K562 (cell line): ENCODE results near the gene RCSD1. TPM values are rescaled to one million over a fixed set of nuclear protein-coding genes. Genes with fewer than 3 reads are reported as not detected.

ENCODE experiments used
- ARID1B ChIP-seq: fragments of 450-650 bp; IDR thresholded peaks from 2 replicates; pipeline ENCODE4 v1.6.1; 2016; ENCODE audit warnings: antibody characterized with exemption, mild to moderate bottlenecking, inconsistent platforms
- BRD9 ChIP-seq: fragments of 450-650 bp; IDR thresholded peaks from 2 replicates; pipeline ENCODE4 v1.6.1; 2018; ENCODE audit warnings: low read depth; ENCODE audit not compliant: partially characterized antibody
- CBX2 ChIP-seq: fragments of 200-600 bp; sonication (generic); IDR thresholded peaks from one replicate; pipeline ENCODE4 v1.6.1; 2012; ENCODE audit warnings: mild to moderate bottlenecking, low read length, inconsistent platforms; ENCODE audit not compliant: insufficient read depth, poor library complexity, severe bottlenecking
- JUN ChIP-seq, 2 experiments: sonication (generic) in 1 of 2; formaldehyde crosslinking in 1 of 2; IDR thresholded peaks; 2 replicates each; pipeline versions ENCODE4 v1.6.1 to v1.8.0; 2012 to 2022; ENCODE audit warnings: borderline replicate concordance in 2 of 2, mild to moderate bottlenecking in 2 of 2, improper control_type of control experiment in 1 of 2, low read depth in 1 of 2, low read length in 1 of 2, missing genetic modification reagents in 1 of 2
- KAT8 ChIP-seq: fragments of 450-650 bp; IDR thresholded peaks from 2 replicates; pipeline ENCODE4 v1.6.1; 2016; ENCODE audit warnings: low read depth, mild to moderate bottlenecking
- MEIS2 ChIP-seq: fragments of 450-650 bp; IDR thresholded peaks from 2 replicates; pipeline ENCODE4 v1.6.1; 2014; ENCODE audit warnings: mild to moderate bottlenecking; ENCODE audit not compliant: partially characterized antibody
- MYNN ChIP-seq, 2 experiments: sonication (generic); formaldehyde crosslinking in 1 of 2; IDR thresholded peaks; 2 replicates each; pipeline versions ENCODE4 v1.5.0 to v1.6.1; 2016 to 2020; ENCODE audit warnings: antibody characterized with exemption in 1 of 2, missing genetic modification reagents in 1 of 2
- NEUROD1 ChIP-seq: fragments of 150-350 bp; IDR thresholded peaks from 2 replicates; pipeline ENCODE4 v1.6.1; 2014; ENCODE audit warnings: borderline replicate concordance, low read length, low read depth; ENCODE audit not compliant: partially characterized antibody
- STAT5B ChIP-seq: fragments of 250-450 bp; sonication (Bioruptor Pico); IDR thresholded peaks from 2 replicates; pipeline ENCODE4 v1.8.0; 2021; ENCODE audit warnings: mild to moderate bottlenecking, inconsistent platforms
- TCF3 ChIP-seq: sonication (generic); formaldehyde crosslinking; IDR thresholded peaks from 2 replicates; pipeline ENCODE4 v1.4.0; 2020; ENCODE audit warnings: mild to moderate bottlenecking, missing genetic modification reagents
- ZNF766 ChIP-seq: fragments of 200-800 bp; sonication (Bioruptor generic); conservative IDR thresholded peaks from 2 replicates; pipeline ENCODE4 v1.6.1; 2016; ENCODE audit warnings: missing genetic modification characterization, missing compliant biosample characterization
- polyA plus RNA-seq, 8 experiments: library from polyadenylated mRNA; depleted of rRNA in 4 of 8; stranded (reverse) in 5 of 8; unstranded in 3 of 8; fragments of >200 nt; fragmentation: Nextera tagmentation in 2 of 8; fragmentation: Illumina TruSeq in 1 of 8; extraction: Ambion mirVana in 2 of 8; extraction: Trizol in 1 of 8; gene quantifications; 2 replicates each; pipeline versions ENCODE4 v1.2.1 to v1.2.3, GENCODE V29; 2011 to 2014; ENCODE audit warnings: inconsistent platforms in 1 of 8, missing spikeins in 1 of 8
- total RNA-seq, 7 experiments: library from RNA; depleted of rRNA in 6 of 7; stranded (reverse); fragments of >200 nt in 6 of 7; fragmentation: Illumina TruSeq in 2 of 7; extraction: Trizol in 2 of 7; gene quantifications; 2 replicates each; pipeline versions ENCODE4 v1.2.1 to v1.2.3, GENCODE V29; 2011 to 2021; ENCODE audit warnings: low replicate concordance in 1 of 7
- TF ChIP-seq, protein P1 (sequence below): fragments of 450-650 bp; IDR thresholded peaks from 2 replicates; pipeline ENCODE4 v1.6.1; 2016
- TF ChIP-seq, protein P2 (sequence below): sonication (generic); formaldehyde crosslinking; IDR thresholded peaks from 2 replicates; pipeline ENCODE4 v1.8.1; 2023; ENCODE audit warnings: mild to moderate bottlenecking, missing genetic modification reagents
- TF ChIP-seq, protein P3 (sequence below): sonication (generic); IDR thresholded peaks from 2 replicates; pipeline ENCODE4 v1.6.1; 2016
- TF ChIP-seq, protein P4 (sequence below): fragments of 250-450 bp; sonication (Bioruptor Pico); IDR thresholded peaks from 2 replicates; pipeline ENCODE4 v1.8.0; 2022; ENCODE audit warnings: moderate library complexity, mild to moderate bottlenecking, inconsistent platforms
- TF ChIP-seq, protein P5 (sequence below): sonication (generic); formaldehyde crosslinking; IDR thresholded peaks from 2 replicates; pipeline ENCODE4 v1.8.0; 2022; ENCODE audit warnings: mild to moderate bottlenecking, missing genetic modification reagents
- TF ChIP-seq, protein P6 (sequence below), 2 experiments: IDR thresholded peaks; 2 replicates each; pipeline ENCODE4 v1.6.1; 2011; ENCODE audit warnings: borderline replicate concordance in 1 of 2, control low read depth in 1 of 2, low read depth in 1 of 2, low read length in 1 of 2, mild to moderate bottlenecking in 1 of 2, mixed read lengths in 1 of 2, moderate library complexity in 1 of 2; ENCODE audit not compliant: insufficient read depth in 1 of 2, insufficient read length in 1 of 2, poor library complexity in 1 of 2, severe bottlenecking in 1 of 2; ENCODE audit errors: extremely low read depth in 1 of 2

Gene RCSD1
- total and polyA plus RNA-seq, 9 of the 15 experiments (the other 6 are each of a cell fraction or from before 2014, with no cell fraction given) = 7.8 to 69.8 (median 45.3) TPM

DNA sequence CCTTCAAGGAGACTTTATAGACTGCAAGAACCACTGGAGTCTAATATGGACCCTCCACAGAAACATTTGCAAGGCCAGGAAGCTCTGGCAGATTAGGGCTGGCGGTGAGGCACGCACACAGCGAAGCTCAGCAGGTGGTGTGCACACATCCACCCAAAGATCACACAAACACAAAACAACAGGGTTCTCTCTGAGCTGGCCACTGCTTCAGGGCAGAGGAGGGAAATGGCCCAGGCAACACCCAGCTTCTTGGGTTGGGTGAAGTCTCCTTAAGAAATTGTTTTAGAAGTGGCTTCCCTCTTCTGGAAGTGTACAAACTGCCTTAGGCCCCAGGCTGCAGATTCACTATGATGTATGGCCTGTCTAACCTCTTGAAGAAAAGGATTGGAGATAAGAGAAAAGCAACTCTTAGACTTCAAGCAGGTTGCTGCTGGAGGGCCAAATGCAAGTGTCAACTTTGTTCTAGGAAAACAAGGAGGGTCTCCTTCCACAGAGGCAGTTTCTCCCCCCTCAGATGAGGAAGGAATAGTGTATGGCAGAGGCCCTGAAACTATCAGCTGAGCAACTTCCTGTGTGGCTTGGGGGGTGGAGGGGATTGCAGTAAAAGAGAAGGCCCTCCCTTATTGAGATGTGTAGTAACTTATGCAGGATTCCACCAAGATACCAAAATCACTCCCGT lies 2.0 kb downstream of the RCSD1 start (continued):
- TF ChIP-seq, protein P1, sequence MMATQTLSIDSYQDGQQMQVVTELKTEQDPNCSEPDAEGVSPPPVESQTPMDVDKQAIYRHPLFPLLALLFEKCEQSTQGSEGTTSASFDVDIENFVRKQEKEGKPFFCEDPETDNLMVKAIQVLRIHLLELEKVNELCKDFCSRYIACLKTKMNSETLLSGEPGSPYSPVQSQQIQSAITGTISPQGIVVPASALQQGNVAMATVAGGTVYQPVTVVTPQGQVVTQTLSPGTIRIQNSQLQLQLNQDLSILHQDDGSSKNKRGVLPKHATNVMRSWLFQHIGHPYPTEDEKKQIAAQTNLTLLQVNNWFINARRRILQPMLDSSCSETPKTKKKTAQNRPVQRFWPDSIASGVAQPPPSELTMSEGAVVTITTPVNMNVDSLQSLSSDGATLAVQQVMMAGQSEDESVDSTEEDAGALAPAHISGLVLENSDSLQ = peak; percentile 78
- TF ChIP-seq ARID1B (peak; percentile 44), JUN (IDR thresholded peaks at IDR 0.05; ENCODE audit: borderline replicate concordance, low read depth, low read length) (no peak), JUN (CRISPR knock-in tag; IDR thresholded peaks at IDR 0.05; ENCODE audit: borderline replicate concordance) (no peak), STAT5B (no peak), CBX2 (no peak), MEIS2 (peak; percentile 95), KAT8 (no peak), ZNF766 (0 out of 2 replicates have a peak, but pooled peaks have one; percentile 38), NEUROD1 (peak; percentile 16), BRD9 (peak; percentile 13), MYNN (IDR thresholded peaks at IDR 0.05) (0 out of 2 replicates have a peak, but pooled peaks have one; percentile 15), MYNN (CRISPR knock-in tag; IDR thresholded peaks at IDR 0.05) (no peak), TCF3 (CRISPR knock-in tag) (no peak)
- TF ChIP-seq, protein P2, sequence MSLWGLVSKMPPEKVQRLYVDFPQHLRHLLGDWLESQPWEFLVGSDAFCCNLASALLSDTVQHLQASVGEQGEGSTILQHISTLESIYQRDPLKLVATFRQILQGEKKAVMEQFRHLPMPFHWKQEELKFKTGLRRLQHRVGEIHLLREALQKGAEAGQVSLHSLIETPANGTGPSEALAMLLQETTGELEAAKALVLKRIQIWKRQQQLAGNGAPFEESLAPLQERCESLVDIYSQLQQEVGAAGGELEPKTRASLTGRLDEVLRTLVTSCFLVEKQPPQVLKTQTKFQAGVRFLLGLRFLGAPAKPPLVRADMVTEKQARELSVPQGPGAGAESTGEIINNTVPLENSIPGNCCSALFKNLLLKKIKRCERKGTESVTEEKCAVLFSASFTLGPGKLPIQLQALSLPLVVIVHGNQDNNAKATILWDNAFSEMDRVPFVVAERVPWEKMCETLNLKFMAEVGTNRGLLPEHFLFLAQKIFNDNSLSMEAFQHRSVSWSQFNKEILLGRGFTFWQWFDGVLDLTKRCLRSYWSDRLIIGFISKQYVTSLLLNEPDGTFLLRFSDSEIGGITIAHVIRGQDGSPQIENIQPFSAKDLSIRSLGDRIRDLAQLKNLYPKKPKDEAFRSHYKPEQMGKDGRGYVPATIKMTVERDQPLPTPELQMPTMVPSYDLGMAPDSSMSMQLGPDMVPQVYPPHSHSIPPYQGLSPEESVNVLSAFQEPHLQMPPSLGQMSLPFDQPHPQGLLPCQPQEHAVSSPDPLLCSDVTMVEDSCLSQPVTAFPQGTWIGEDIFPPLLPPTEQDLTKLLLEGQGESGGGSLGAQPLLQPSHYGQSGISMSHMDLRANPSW (CRISPR knock-in tag) = no peak; the same call in 1 of the 2 replicates
- TF ChIP-seq, protein P3, sequence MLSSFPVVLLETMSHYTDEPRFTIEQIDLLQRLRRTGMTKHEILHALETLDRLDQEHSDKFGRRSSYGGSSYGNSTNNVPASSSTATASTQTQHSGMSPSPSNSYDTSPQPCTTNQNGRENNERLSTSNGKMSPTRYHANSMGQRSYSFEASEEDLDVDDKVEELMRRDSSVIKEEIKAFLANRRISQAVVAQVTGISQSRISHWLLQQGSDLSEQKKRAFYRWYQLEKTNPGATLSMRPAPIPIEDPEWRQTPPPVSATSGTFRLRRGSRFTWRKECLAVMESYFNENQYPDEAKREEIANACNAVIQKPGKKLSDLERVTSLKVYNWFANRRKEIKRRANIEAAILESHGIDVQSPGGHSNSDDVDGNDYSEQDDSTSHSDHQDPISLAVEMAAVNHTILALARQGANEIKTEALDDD = 0 out of 2 replicates have a peak, but pooled peaks have one; percentile 36
- TF ChIP-seq, protein P4, sequence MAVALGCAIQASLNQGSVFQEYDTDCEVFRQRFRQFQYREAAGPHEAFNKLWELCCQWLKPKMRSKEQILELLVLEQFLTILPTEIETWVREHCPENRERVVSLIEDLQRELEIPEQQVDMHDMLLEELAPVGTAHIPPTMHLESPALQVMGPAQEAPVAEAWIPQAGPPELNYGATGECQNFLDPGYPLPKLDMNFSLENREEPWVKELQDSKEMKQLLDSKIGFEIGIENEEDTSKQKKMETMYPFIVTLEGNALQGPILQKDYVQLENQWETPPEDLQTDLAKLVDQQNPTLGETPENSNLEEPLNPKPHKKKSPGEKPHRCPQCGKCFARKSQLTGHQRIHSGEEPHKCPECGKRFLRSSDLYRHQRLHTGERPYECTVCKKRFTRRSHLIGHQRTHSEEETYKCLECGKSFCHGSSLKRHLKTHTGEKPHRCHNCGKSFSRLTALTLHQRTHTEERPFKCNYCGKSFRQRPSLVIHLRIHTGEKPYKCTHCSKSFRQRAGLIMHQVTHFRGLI (CRISPR knock-in tag) = no peak
- TF ChIP-seq, protein P5, sequence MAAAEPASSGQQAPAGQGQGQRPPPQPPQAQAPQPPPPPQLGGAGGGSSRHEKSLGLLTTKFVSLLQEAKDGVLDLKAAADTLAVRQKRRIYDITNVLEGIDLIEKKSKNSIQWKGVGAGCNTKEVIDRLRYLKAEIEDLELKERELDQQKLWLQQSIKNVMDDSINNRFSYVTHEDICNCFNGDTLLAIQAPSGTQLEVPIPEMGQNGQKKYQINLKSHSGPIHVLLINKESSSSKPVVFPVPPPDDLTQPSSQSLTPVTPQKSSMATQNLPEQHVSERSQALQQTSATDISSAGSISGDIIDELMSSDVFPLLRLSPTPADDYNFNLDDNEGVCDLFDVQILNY (CRISPR knock-in tag) = 0 out of 2 replicates have a peak, but pooled peaks have one; percentile 35
- TF ChIP-seq, protein P6, sequence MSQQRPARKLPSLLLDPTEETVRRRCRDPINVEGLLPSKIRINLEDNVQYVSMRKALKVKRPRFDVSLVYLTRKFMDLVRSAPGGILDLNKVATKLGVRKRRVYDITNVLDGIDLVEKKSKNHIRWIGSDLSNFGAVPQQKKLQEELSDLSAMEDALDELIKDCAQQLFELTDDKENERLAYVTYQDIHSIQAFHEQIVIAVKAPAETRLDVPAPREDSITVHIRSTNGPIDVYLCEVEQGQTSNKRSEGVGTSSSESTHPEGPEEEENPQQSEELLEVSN (IDR thresholded peaks at IDR 0.05; ENCODE audit: borderline replicate concordance in 1 of 2, extremely low read depth in 1 of 2, insufficient read depth in 1 of 2, insufficient read length in 1 of 2, low read depth in 1 of 2, low read length in 1 of 2, poor library complexity in 1 of 2, severe bottlenecking in 1 of 2) = peak; percentile 13 to 77
